ENCODE data around the gene KIAA2012.

KIAA2012 gene

DNA sequence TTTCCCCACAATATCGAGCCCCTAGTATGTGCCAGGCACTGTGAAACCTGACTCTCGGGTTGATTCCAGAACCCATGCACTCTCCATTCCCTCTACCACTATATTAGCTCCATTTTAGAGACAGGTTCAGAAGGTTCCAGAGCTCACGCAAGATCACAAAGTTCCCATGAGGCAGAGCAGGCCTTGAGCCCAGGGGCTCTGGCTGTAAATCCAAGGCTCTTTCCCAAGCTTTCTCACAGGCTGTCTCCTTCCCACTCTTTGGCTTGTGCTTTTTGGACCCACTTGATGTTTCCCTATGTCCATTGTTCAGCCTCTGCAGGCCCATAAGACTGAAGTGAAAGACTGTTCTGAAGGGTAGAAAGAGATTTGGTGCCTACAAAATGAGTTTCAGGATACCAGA, 15.7 kb downstream of the KIAA2012 start:
- no peak for DNase-seq (ENCODE audit: extremely low read depth, low read depth)
- H3K4me3 ChIP-seq (replicated peaks; ENCODE audit: low read depth, low read length), result no peak overlapping the region
- TF ChIP-seq, protein P1, sequence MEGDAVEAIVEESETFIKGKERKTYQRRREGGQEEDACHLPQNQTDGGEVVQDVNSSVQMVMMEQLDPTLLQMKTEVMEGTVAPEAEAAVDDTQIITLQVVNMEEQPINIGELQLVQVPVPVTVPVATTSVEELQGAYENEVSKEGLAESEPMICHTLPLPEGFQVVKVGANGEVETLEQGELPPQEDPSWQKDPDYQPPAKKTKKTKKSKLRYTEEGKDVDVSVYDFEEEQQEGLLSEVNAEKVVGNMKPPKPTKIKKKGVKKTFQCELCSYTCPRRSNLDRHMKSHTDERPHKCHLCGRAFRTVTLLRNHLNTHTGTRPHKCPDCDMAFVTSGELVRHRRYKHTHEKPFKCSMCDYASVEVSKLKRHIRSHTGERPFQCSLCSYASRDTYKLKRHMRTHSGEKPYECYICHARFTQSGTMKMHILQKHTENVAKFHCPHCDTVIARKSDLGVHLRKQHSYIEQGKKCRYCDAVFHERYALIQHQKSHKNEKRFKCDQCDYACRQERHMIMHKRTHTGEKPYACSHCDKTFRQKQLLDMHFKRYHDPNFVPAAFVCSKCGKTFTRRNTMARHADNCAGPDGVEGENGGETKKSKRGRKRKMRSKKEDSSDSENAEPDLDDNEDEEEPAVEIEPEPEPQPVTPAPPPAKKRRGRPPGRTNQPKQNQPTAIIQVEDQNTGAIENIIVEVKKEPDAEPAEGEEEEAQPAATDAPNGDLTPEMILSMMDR (IDR thresholded peaks at IDR 0.05; ENCODE audit: low read depth, low read length, missing control alignments), result no peak

DNA sequence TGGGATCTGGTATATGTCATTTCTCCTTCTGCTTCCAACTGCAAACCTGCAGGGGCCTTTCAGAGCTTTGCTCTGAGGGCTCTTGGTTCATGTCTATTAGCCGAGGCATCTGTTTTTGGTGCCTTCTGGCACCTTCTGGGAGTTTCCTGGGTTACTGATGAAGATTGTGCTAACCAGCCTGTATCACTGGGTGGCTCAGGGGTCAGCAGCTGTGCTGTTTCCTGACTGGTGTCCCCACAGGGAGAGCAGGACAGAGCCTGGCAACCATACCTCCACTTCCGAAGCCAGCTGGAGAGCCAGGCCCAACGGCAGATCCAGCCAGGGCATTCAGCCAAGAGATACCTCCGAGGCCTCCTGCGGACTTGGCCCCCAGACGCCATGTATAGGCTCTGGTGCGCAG, 17.5 kb downstream of the KIAA2012 start:
- no peak for DNase-seq (ENCODE audit: extremely low read depth, low read depth)
- TF ChIP-seq, protein P1 (IDR thresholded peaks at IDR 0.05; ENCODE audit: low read depth, low read length, missing control alignments), result no peak
- H3K4me3 ChIP-seq (replicated peaks; ENCODE audit: low read depth, low read length), result no peak overlapping the region

DNA sequence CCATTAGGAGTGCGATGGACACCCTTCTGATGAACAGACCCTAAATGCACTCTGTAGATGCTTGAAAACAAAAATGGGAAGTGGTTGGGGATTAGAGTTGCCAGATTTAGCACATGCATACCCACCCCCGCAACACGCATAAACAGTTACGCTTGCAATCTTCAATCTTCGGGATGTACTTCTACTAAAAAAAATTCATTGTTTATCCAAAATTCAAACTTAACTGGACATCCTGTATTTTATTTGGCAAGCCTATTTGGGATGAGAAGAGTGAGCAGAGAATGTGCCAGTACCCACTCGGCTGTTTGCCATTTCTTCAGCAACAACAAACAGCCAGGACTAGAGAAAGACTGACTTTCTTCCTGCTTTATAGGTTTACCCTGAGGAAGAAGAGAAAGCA, 18.4 kb downstream of the KIAA2012 start:
- no peak for DNase-seq (ENCODE audit: extremely low read depth, low read depth)

DNA sequence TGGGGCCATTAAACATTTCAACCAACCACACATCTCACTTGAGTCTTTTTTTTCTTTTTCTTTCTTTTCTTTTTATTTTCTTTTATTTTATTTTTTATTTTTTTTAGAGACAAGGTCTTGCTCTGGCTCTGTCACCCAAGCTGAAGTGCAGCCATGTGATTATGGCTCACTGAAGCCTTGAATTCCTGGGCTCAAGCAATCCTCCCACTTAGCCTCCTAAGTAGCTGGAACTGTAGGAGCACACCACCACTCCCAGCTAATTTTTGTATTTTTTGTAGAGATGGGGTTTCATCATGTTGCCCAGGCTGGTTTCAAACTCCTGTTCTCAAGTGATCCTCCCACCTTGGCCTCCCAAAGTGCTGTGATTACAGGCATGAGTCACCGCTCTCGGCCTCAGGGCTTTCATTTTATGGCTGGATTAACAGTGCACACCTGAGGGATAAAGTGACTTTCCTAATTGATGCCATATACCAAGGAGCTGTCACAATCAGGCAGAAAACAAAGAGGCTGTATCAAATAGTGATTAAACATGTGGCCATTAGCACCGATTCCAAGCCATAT, 21.5 kb downstream of the KIAA2012 start:
- H3K4me3 ChIP-seq (replicated peaks; ENCODE audit: low read depth, low read length), result no peak overlapping the region
- TF ChIP-seq, protein P1 (IDR thresholded peaks at IDR 0.05; ENCODE audit: low read depth, low read length, missing control alignments), result no peak

More for the DNA sequence above, 18.4 kb downstream of the KIAA2012 start:
- H3K4me3 ChIP-seq (replicated peaks; ENCODE audit: low read depth, low read length), result no peak overlapping the region
- TF ChIP-seq, protein P1 (IDR thresholded peaks at IDR 0.05; ENCODE audit: low read depth, low read length, missing control alignments), result no peak

DNA sequence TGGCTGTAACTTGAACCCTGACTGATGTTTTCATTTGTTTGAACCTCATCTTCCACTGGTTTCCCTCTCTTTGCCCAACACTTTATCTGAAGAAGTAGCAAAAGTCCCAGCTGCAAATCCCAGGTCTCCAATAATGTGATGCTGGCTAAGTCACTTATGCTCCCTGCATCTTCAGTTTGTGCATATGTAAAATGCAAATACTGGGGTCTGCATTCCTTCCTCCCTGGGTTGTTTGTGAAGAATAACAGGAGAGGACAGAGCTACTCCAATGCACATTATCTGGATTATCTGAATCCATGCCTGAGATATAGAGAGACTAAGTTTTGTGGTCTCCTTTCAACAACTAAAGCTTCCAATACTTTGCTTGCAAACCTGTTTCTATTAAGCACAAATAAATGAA, 22.2 kb downstream of the KIAA2012 start:
- DNase-seq (ENCODE audit: extremely low read depth, low read depth), result no peak
- TF ChIP-seq, protein P1 (IDR thresholded peaks at IDR 0.05; ENCODE audit: low read depth, low read length, missing control alignments), result no peak
- H3K4me3 ChIP-seq (replicated peaks; ENCODE audit: low read depth, low read length), result no peak overlapping the region

More for the DNA sequence above, 21.5 kb downstream of the KIAA2012 start:
- no peak for DNase-seq (ENCODE audit: extremely low read depth, low read depth)

DNA sequence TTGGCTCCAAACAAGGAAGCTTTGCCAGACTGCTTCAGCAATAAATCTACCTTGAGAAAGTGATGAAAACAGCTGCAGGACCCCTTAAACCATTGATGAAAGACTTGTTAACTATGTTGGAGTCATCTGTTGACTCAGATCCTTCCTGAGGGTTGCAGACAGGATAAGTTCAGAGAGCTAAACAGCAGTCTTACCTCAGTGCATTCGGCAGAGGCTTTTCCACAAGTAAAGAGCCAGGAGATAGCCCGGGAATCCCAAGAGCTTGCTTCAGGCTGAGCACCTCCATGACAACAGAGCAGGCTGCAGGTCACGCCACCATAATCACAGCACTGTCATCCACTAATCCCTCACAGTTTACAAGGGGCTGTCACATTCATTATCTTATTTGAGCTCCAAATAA, 23.7 kb downstream of the KIAA2012 start:
- DNase-seq (ENCODE audit: extremely low read depth, low read depth), result no peak
- no peak overlapping the region for H3K4me3 ChIP-seq (replicated peaks; ENCODE audit: low read depth, low read length)
- TF ChIP-seq, protein P1 (IDR thresholded peaks at IDR 0.05; ENCODE audit: low read depth, low read length, missing control alignments), result no peak

DNA sequence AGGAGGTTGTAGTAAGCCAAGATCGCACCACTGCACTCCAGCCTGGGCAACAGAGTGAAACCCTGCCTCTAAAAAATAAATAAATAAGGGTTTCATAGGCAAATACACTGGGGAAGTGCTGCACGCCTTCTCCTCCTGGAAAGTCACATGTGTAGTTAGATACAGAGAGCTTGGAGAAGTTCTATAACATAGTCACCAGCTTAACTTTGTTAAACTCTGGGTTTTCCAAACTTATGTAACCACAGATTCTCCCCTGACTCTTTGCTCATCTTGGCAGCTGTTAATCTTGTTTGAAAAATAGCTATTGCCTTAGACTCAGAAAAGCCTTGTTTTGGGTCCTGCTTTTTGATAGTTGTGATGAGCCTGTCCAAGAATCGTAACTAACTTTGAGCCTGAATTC, 25.2 kb downstream of the KIAA2012 start:
- H3K4me3 ChIP-seq (replicated peaks; ENCODE audit: low read depth, low read length), result no peak overlapping the region
- DNase-seq (ENCODE audit: extremely low read depth, low read depth), result no peak
- TF ChIP-seq, protein P1 (IDR thresholded peaks at IDR 0.05; ENCODE audit: low read depth, low read length, missing control alignments), result no peak

All from HFF-Myc (cell line).